Activated CD4-positive, CD25-positive, alpha-beta regulatory T cell treated with anti-CD3 and anti-CD28 coated beads, Interleukin-2, amount 50 U/mL, for 16 hours (primary cell): Measurements from ENCODE around the gene ITPA.

Experiments
- DNase-seq: peaks from one replicate; pipeline ENCODE4 v3.0.0-alpha.2; 2020; ENCODE audit warnings: low read depth, low spot score

Gene ITPA

DNA sequence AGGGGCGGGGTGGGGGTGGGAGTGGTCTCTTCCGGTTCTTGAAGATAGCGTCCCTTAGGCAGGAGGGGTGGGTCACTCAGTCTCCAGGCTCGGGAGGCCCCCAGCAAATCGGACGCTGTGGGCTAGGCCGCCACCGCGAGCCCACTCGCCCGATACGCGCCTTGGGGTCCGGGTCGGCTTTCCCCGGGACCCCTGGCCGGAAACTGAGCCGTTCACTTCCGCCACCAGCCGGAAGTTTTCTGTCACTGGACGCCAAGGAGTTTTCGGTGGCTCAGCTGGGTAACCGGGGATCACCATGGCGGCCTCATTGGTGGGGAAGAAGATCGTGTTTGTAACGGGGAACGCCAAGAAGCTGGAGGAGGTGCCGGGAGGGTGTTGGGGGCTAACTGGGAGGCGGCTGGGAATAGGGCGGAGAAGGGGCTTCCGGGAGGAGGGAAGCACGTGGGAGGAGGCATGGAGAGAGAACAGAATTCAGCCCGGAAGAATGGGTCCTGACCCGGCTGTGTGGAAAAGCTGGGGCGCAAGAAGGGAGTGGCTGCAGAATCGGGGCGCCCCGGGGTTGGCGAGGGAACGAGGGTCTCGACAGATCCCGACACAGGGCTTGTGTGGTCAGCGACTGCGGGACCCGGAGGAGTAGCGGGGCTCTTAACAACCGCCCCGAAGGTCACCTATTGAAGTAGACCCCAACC, at the start of gene ITPA:
Gene ITPA (plus strand): TSS at position 242 of the 689 bp plus-strand sequence. CDS start 54 bp downstream, at position 296.
- DNase-seq = peak; percentile 29

DNA sequence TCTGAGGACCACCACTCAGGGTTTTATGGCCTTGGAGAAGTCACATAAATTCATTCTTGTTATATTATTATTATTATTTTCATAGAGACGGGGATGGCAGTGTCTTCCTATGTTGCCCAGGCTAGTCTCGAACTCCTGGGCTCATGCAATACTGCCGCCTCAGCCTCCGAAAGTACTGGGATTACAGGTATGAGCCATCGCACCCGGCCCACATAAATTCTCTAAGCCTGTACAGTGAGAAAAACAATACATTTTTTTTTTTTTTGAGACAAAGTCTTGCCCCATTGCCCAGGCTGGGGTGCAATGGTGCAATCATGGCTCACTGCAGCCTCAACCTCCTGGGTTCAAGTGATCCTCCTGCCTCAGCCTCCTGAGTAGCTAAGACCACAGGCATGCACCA, 48.9 kb upstream of the ITPA start:
- no peak for DNase-seq

DNA sequence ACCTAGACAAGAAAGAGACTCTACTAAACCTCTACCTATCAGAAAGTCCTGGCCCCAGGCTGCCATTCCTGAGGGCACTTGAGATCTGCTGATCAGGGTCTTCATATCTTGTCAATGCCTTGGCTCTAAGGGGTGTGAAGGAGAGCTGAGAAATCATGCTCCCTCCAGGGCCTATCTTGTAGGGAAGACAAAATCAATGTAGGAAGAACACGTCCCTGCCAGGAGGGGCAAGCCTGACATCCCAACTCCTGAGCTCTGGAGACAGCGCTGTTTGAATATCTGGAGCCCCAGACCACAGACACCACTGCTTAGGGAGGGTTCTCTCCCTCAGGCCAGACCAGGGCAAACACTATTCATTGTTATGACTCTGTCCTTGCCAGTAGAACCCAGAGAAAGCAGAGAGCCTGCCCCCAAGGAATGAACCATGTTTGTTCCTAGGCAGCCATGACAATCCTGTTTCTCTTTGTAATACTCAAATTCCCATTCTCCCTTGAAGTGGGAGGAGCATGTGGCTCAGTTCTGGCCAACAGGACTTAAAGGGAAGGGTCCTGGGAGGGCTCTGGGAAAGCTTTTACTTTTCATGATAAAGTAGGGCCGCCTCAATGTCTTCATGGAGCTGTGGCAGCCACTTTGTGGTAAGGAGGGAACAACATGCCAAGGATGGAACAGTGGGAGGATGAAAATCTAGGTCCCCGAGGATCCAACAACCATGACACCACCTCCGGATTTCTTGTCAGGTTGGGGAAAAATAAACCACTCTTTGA, 47.8 kb upstream of the ITPA start:
- no peak for DNase-seq

DNA sequence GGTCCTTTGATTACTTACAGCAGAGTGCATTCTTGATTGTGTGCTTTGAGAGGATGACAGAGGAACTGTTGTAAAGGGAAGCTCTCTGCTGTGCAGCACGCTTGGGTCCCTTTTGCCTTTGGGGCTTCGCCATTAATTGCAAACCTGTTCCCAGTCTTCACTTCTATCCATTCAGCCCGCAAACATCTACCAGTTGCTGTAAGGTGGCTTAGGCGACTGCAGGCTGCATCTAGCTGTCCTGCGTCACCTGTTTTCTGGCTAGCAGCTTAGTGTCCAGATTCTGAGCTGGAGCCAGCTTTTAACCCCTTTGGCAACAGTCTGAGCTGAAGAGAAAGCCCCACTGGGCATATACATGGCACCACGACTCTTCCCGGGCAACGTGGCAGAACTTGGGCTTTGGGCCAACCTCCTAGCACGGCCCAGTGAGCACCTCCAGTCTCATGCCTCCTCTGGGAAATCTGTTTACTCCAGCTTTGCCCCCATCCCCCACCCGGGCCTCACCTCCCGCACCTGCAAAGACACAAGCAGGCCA, 47.2 kb upstream of the ITPA start:
- no peak for DNase-seq

DNA sequence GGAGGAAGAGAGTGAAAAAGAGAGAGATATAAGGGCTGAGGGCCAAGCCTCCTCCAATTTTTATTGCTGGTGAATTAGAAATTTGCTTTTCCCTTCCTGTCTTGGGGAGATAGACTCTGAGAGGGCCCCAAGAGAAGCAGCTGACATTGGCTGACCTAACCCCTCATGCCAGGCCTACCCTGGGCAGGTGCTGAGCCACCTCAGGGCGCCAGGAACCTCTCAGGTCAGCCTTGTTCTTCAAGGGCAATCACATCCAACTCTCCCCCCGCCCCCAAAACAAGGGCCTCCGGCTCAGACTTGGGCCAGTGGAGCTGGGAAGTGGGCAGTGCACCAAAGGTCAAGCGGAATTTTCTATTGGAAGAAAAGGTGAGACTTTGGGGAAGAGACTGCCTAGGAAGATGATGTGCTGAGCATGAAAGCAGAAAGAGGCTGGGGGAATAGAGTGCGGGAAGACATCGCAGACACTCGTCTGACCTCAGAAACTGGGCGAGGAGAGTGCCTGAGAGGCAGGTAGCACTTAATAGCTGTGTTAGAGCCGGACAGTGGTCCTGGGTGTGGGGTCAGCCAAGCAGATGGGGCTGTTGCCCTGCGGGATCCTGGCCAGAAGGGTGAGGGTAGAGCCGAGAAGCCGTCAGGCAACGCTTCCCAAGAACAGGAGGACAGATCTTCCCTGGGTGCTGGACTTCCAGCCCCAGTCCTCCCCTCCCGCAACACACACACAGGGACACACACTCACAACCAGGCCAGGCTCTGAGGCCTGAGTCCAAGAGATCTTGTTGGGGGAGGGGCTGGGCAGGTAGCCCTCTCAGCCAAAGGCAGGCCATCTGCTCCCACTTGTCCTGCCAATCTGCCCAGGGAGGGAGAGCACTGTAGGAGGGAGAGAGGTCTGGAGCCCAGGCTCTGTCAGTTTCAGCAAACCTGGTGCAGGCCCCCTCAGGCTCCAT, 45.9 kb upstream of the ITPA start:
- no peak for DNase-seq

DNA sequence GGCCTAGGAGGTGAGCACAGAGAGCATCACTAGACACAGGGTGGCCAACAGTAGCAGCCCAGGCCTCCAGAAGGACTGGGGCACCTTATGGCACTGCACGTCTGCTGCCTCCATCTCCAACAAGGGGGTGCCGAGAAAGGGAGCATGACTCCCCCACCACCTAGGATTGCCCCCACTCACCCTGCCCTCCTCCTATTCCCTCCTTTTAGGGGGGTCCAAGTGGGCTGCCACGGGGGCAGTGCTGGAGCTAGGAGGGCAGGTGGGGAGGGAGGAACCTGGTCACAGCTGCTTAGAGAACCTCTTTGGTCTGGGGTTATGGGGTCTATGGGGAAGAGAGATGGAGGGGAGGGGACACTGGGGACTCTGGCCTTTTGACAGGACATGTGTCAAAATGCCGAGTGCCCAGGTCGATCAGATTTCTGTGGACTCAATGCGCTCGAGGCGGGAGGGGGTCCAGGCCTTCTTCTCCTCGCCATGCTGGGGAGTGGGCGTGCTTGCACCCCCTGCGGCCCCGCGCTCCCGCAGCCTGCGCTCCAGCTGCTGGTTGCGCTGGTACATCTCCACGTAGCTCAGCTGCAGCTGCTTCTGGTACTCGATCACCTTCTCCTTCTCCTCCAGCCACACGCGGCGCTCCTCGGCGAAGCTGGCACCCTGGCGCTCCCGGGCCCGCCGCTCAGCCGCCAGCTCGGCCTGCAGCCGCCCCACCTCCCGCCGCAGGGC, 45.1 kb upstream of the ITPA start:
- no peak for DNase-seq

DNA sequence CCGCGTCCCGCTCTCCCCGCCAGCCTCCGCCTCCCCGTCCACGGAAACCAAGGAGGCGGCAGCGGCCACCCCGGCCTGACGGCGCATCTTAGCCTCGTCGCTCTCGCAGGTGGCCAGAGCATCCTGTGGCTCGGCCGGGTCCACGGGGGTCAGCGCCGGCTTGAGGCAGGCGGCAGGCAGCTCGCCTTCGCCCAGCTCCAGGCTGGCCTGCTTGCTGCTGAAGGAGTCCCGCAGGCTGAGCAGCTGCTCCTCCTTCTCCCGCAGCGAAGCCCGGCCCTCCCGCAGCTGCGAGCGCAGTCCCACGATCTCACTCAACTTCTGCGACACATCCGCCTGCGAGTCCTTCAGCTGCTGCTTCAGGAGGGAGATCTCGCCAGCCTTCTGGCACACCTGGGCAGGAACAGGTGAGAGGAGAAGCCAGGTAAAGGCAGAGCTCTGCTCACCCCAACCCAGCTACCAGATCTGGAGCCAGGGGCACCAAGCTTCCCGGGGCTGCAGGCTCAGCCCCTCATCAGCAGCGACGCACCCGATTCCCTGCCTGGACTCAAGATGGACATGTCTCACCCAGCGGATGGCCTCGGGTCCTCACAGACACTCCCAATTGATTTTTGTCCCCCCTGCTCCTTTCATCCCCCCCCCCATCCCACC, 44.4 kb upstream of the ITPA start:
- DNase-seq = no peak

DNA sequence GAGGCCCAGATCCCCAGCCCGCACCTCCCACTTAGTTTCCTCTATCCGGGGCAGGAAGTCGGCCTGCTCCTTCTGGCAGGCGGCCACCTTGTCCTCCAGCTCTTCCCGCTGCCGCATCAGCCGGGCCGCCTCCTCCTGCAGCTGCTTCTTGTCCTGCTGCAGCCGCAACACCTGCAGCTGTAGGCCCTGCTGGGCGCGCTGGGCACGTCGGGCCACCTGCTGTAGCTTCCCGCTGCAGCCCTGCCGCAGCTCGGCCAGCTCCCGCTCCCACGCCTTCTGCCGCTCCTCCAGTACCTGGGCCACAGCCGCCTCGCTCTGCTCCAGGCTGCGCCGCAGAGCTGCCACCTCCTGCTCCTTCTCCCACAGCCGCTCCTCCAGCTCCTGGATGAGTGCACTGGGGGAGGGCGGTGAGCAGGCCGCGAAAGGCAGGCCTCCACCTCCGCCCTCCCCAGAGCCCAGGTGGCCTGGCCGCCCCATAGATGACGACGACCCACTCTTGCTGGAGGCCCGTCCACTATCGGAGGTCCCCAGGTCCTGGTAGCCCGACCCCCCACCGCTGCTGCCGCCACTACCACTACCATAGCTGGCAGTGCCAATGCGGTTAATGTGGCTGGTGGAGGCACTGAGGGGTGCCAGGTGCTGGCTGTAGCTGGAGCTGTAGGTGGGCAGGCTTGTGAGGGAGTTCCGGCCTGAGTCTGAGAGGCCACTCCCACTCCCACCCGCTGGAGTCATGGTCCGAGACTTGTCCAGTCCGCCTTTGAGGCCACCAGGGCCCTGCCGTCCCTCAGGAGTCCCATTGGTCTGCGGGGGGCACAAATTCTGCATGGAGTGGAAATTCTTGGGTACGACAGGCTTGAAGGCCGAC, 43.6 kb upstream of the ITPA start:
- DNase-seq = no peak

DNA sequence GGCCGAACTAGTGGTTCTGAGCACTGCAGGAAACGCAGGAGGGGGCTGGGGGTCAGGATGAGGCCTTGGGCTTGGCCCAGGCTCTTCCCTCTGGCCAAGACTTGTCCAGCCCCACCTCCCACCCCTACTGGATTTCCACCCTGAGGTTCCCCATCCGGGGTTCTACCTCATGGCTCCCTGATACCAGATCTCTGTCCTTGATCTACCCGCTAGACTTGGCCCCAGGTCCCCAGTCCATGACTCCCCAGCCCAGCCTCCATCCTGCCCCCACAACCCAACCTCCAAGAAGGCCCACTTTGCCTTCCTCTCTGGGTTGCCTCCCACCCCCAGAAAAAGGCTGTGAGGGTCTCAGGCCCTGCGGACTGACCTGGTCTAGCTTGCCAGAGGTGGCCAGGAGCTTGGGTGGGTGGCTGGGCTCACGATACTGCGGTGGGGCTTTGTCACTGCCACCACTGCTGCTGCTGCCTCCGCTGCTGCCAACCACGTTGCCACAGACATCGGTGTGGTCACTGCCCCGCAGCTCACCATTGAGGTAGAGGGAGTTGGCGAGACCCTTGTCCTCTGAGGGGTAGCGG, 42.9 kb upstream of the ITPA start:
- no peak for DNase-seq

DNA sequence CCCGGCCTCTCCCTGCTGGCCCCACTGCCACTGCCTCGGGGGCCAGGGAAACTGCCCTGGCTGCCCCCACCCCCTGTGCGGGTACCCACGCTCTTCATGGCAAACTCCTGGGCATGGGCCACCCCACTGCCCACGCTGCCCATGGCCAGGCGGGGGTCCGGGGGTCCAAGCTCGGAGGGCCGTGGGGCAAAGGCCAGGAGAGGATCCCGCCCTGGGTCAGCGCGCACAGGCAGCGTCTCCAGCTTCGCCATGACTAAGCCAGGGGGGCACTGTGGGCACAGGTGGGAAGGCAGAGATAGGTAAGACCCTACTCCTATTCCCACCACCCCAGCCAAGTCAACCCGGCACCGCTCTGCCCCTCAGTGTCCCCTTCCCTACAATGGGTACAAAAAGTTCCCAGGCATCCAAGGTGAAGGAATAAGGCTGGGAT, 42.4 kb upstream of the ITPA start:
- no peak for DNase-seq

DNA sequence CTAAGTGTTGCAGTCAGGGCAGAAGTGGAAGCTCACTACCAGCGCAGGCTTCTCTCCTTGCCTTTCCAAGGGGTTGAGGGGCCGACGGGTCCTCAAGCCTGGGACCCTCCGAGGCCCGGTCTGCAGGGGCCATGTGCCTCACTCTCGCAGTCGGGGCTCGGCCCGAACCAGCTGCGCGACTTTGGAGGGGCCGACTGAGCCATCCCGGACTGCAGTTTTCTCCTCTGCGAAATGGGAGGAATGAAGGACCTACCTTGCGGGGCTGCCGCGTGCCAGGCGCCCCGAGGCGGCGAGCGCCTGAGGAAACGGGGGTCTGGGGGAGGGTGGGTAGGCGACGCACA, 41.6 kb upstream of the ITPA start:
- no peak for DNase-seq

DNA sequence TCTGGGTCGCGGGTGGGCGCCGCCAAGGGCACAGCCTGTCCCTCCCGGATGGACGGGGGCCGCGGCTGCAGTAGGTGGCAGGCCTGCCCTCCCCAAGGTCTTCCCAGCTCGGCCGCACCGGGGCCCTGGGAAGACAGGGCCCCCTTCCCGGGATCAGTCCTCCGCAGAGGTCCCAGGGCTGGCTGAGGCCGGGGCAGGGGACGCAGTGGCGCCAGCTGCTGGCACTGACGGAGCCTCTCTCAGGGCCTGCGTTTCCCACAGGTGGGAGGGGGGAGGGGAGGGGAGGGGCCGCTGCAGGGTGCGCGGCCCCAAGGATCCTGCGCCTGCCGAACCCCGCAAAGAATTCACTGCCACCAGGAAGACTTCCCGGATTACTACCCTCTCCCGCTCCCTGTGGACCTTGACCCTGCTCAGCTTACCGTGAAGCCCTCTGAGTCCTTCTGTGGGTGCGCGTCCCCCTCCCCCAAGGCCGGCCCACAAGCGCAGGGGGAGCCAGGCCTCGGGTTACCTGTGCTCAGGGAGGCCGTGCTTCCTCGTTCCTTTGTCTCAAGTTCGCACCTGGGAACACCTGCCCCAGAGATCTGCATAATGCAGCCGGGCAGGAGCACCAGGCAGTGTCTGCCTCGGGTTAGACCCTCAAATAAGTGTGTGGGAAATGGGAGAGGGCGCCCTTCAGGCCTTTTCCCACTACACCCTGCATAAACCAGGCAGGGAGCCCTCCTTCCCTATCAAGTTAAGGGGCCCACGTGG, 41.0 kb upstream of the ITPA start:
- no peak for DNase-seq

DNA sequence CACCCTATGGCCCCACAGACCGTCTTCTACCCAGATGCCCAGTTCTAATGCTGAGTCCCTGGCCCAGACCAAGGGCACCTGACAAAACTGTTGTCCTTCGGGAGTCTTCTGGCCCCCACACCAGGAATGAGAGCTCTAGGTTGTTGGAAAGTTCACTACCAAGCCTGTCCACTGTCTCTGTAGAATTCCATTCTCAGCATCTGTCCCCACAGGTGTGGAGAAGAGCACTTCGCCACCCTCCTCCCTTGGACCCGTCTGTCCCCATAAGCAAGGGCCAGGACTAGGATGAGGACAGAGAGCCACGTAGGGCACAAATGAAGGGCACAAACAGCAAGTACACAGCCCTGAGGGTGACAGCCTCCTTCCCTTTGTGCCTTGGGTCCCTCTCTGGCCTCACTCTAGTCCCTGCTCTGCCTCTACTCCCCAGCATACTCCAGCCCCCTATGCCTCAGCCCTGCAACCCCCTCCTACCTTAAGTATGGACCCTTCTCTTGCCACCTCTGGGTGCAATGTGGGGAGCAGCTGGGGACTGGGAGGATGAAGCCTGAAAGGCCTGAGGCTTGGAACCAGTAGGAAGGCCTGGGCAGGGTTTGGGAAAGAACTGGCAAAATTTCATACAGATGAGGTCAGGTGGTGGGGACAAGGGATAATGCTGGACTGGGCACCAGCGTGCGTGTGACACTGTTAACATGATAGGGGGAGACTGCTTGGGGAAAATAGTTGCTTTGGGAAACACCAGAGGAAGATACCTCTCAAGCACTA, 40.3 kb upstream of the ITPA start:
- no peak for DNase-seq

DNA sequence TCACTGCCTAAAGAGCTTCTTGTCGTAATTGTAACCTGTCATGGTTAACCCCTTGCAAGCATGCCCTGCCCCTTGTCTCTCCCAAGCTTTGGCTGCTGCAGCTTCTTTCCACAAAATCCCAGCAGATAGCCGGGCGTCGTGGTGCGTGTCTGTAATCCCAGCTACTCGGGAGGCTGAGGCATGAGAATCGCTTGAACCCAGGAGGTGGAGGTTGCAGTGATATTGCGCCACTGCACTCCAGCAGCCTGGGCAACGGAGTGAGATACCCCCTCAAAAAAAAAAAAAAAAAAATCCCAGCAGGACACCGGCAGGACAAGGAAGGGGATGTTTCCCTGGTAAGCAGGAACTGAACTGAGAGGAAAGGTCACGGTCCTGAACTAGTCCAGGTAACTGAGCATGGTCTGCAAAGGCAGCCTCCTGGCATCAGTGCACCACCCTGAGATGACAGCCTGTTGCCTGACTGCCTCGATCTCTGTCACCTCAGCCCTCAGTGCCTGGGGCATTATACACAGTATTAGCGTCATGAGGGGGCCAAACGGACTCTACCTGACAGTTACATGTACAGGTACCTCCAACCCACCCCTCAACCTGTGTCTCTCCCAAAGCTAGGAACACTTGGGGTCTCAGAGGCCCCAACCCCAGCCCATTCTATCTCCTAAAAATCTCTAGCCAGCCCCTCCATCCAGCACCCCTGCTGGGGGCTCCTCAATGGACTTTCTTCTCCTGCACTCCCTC, 37.7 kb upstream of the ITPA start:
- no peak for DNase-seq

DNA sequence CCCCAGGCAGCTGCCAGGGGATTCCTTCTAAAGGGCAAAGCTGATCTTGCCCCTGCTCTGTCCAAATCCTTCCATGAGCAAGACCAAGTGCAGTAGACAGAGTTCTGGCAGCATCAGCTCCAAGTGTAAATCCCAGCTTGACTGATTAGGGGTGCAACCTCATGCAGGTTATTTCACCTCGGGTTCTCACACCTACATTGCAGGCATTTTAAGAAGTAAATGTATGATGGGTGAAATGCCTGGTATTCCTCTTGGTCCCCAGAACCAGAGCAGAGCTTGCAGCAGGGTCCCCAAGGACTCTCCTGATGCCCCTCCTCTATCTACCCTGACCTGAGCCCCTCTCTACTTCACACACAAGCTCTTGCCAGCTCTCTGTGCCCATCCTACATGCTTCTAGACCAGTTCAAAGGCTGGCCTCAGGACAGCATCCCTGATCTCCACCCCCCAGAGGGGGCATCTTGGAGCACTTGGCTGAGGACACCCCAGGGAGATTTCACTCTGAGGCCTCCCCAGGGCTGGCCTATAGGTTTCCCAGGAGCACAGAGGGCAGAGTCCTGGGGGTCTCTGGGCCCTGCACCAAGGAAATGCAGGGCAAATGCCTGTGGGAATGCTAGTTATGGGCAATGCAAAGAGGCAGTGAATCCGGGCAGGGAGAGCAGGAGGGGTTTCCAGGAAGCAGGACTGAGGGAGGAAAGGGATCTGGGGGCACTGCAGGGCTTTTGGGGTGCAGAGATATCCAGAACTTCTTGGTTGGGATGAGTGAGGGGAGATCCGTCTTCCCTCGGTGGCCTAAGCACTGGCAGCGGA, 37.0 kb upstream of the ITPA start:
- DNase-seq = no peak

DNA sequence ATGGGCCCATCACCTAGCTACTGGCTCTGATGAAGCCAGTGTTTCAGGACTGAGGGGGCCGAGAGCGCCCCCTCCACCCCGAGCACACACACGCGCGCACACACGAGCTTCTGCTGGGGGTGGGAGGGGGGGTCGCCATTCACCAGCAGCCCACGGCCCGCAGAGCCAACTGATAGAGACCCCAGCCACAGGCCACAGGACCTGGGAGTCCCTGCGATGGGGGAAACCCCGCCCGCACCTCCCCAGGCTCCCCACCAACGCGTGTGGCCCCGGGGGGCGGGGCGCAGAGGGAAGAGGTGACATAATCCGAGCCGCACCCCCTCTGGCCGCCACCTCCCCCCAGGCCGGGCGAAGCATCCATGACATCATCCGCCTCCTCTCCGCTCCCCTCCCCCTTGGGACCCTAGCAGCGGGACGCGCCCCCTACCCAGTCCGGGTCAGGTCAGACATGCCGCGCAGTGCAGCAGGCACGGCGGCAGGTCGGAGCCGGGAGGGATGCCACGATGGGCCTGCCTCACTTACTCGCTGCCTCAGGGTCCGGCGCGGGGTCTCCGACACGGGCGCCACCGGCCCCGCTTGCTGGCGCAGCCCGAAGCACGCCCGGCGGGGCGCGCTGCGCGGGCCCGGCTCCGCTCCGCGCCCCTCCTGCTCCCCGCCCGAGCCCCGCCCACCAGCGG, 36.2 kb upstream of the ITPA start, which contains the start of gene LZTS3:
Gene LZTS3 (minus strand): TSS at position 617 of the 677 bp plus-strand sequence. CDS start 6,386 bp downstream, outside the sequence.
- DNase-seq = peak; percentile 67
